Colonic mucosa (tissue), 4 donors: Measurements from ENCODE around the gene TRABD2A. TPM values are rescaled to one million over a fixed set of nuclear protein-coding genes. Genes with fewer than 3 reads are reported as not detected.

Experiments used
- DNase-seq: peaks from one replicate; pipeline ENCODE4 v3.0.0-alpha.2; 2020
- H3K27ac ChIP-seq: fragments of 200-600 bp; one replicate; pipeline ENCODE4 v1.8.0; 2021
- H3K27me3 ChIP-seq: fragments of 200-600 bp; one replicate; pipeline ENCODE4 v1.8.0; 2021
- H3K36me3 ChIP-seq: fragments of 200-600 bp; one replicate; pipeline ENCODE4 v1.8.0; 2021
- H3K4me1 ChIP-seq: fragments of 200-600 bp; one replicate; pipeline ENCODE4 v1.8.0; 2021; ENCODE audit warnings: mild to moderate bottlenecking
- H3K4me3 ChIP-seq: fragments of 200-600 bp; one replicate; pipeline ENCODE4 v1.8.0; 2021
- H3K9ac ChIP-seq, 2 donors: one replicate each; pipeline ENCODE4 v1.7.0; 2013; ENCODE audit warnings: control low read depth in 2 of 2, low read depth in 2 of 2, low read length in 2 of 2
- H3K9me3 ChIP-seq: fragments of 200-600 bp; one replicate; pipeline ENCODE4 v1.8.0; 2021
- intact Hi-C: fragments of 100-400 bp; cut with DNase I; formaldehyde crosslinking; loops from one replicate; pipeline ENCODE4 v1.14.1; 2022
- total RNA-seq, 2 donors: library from RNA; stranded (reverse); fragmentation: NEBNext Ultra II Directional in 1 of 2; extraction: Animal tissue kit (Norgen Biotek cat#: 25700) in 1 of 2; gene quantifications; one replicate each; pipeline ENCODE4 v1.2.1, GENCODE V29; 2021
- TF ChIP-seq, protein P1 (sequence below): fragments of 200-600 bp; IDR thresholded peaks from one replicate; pipeline ENCODE4 v1.8.0; 2022; ENCODE audit warnings: antibody characterized with exemption, mild to moderate bottlenecking
- donor health status: healthy.
- donor health status: DM: no; HTN: no; CAD: no.
- donor health status: DM: no; HTN: no; CAD: no.

Gene TRABD2A
- total RNA-seq, 2 donors from 2014 or later = 88.1 to 158 TPM

DNA sequence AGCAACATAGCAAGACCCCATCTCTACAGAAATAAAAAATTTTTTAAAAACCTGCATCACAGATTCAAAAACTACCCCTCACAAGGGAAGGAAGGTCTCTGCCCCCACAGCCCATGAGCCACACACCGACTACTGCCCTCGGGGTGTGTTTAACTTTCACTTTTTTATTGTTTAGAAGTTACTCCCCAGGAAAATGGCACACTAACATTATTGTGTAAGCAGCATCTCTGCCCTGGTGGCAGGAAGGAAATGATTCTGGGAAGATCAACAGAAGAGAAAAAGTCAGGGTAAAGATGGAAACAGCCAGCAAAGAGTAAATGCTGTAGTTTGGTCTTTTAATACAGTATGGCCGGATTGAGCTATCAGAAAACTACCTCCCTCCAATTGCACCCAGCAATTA is 21.9 kb downstream of the TRABD2A start:
- DNase-seq = no peak
- TF ChIP-seq, protein P1, sequence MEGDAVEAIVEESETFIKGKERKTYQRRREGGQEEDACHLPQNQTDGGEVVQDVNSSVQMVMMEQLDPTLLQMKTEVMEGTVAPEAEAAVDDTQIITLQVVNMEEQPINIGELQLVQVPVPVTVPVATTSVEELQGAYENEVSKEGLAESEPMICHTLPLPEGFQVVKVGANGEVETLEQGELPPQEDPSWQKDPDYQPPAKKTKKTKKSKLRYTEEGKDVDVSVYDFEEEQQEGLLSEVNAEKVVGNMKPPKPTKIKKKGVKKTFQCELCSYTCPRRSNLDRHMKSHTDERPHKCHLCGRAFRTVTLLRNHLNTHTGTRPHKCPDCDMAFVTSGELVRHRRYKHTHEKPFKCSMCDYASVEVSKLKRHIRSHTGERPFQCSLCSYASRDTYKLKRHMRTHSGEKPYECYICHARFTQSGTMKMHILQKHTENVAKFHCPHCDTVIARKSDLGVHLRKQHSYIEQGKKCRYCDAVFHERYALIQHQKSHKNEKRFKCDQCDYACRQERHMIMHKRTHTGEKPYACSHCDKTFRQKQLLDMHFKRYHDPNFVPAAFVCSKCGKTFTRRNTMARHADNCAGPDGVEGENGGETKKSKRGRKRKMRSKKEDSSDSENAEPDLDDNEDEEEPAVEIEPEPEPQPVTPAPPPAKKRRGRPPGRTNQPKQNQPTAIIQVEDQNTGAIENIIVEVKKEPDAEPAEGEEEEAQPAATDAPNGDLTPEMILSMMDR = no peak
- no peak overlapping the region for H3K9ac ChIP-seq
- no peaks in the 10 kb centered on the region for H3K9me3 ChIP-seq
- H3K4me1 ChIP-seq = no peaks in the 10 kb centered on the region
- H3K36me3 ChIP-seq = no peaks in the 10 kb centered on the region
- H3K27me3 ChIP-seq = no peaks in the 10 kb centered on the region
- H3K27ac ChIP-seq = no peak overlapping the region
- intact Hi-C loops = loop anchor here (10.0 kb wide), 1 partner anchor 334 kb away; no protein-coding TSS in a partner anchor
- no peak overlapping the region for H3K4me3 ChIP-seq

DNA sequence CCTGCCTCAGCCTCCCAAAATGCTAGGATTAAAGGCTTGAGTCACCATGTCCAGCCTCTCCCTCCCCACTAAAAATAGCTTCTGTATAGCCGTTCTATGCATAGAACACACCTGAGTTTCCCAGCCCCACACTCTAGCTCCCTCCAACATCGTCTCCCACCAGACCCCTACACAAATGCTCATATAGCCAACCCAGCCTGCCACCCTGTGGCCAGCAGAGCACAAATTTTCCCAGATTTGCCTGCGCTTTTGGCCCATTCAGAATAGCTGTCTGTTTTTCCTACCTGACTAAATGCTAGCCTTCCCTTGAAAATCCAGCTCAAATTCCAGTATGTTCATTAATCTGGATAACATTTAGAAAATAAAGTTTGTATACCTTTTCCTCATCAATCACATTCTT is 22.8 kb downstream of the TRABD2A start:
- Histone ChIP-seq H3K27me3 (no peaks in the 10 kb centered on the region), H3K36me3 (no peaks in the 10 kb centered on the region), H3K27ac (no peak overlapping the region), H3K9me3 (no peaks in the 10 kb centered on the region), H3K4me1 (no peaks in the 10 kb centered on the region), H3K4me3 (no peak overlapping the region), H3K9ac (no peak overlapping the region)
- intact Hi-C loops = loop anchor here (10.0 kb wide), 1 partner anchor 333 kb away; no protein-coding TSS in a partner anchor
- DNase-seq = no peak
- TF ChIP-seq, protein P1 = no peak

GRCh38 chr2:84857566-84857965 is 23.3 kb downstream of the TRABD2A start:
- Histone ChIP-seq H3K36me3 (no peaks in the 10 kb centered on the region), H3K9me3 (no peaks in the 10 kb centered on the region), H3K4me1 (no peaks in the 10 kb centered on the region), H3K9ac (no peak overlapping the region), H3K27me3 (no peaks in the 10 kb centered on the region), H3K27ac (no peak overlapping the region), H3K4me3 (no peak overlapping the region)
- intact Hi-C loops = loop anchor here (10.0 kb wide), 1 partner anchor 333 kb away; no protein-coding TSS in a partner anchor
- TF ChIP-seq, protein P1 = no peak
- no peak for DNase-seq

- DNase-seq = no peak
- H3K27me3 ChIP-seq = no peaks in the 10 kb centered on the region
Measured at GRCh38 chr2:84856787-84857186, 24.1 kb downstream of the TRABD2A start.

DNA sequence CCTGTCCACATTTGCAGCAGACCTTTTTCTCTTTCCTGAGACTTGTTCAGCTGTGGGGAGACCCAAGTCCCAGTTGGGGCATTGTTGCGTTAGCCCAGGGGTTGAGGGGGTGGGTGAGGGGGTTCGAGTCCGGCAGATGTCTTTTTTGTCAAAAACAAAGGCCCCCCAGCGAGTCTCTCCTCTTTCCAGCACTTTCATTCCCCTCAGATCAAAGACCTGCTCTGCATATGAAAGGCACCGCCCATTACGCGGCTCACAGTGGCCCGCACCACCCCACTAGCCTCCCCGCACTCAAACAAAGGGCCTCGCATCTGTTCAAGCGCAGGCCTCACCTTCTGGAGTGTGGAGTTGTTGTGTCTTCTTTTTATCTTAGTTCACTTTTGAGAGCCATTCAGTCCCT is 25.2 kb downstream of the TRABD2A start:
- Histone ChIP-seq H3K9ac (no peak overlapping the region), H3K4me3 (no peak overlapping the region), H3K9me3 (no peaks in the 10 kb centered on the region), H3K27ac (no peak overlapping the region), H3K36me3 (no peaks in the 10 kb centered on the region), H3K27me3 (no peaks in the 10 kb centered on the region), H3K4me1 (no peaks in the 10 kb centered on the region)
- TF ChIP-seq, protein P1 = no peak
- no peak for DNase-seq
- intact Hi-C loops = loop anchor here (10.0 kb wide), 1 partner anchor 331 kb away; no protein-coding TSS in a partner anchor

More at GRCh38 chr2:84856787-84857186, 24.1 kb downstream of the TRABD2A start:
- intact Hi-C loops = loop anchor here (10.0 kb wide), 1 partner anchor 332 kb away; no protein-coding TSS in a partner anchor
- TF ChIP-seq, protein P1 = no peak
- Histone ChIP-seq H3K4me3 (no peak overlapping the region), H3K4me1 (no peaks in the 10 kb centered on the region), H3K27ac (no peak overlapping the region), H3K9ac (no peak overlapping the region), H3K36me3 (no peaks in the 10 kb centered on the region), H3K9me3 (no peaks in the 10 kb centered on the region)
